ENCODE measurements around the gene BDKRB2. TPM values are rescaled to one million over a fixed set of nuclear protein-coding genes. Genes with fewer than 3 reads are reported as not detected.

The BDKRB2 gene
- total and polyA plus RNA-seq, 3 experiments from 2014 or later, result not detected

DNA sequence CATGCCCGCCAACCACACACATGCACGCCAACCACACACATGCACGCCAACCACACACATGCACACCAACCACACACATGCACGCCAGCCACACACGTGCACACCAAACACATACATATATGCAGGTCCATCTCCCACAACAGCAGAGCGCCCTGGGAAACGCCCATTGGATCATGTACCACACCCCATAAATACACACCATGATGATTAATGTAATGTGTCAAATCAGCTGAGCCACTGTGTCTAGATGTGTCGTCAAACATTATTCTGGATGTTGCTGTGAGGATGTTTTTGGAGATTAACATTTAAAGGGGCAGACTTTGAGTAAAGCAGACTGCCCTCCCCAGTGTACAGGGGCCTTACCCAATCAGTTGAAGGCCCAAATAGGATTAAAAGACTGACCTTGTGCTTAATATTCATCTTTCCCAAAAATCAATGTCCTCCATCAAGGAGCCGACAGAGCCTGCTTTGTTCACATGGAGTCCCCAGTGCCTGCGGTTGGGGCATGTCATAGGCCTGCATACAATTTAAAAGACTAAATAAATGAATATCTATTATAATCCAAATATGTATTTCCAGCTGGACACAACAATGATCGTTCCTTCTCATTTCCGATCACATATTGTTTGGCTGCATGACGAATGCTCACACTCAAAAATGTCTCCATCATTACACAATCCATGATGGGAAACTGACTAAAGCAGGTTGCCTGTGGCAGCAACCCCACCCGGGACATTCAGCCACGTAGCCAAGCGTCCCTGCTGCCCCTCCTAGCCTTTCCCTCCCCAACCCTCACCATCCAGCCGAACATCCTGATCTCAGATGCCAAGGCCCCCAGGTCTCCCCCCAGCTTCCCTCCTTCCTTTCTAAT is 23.2 kb upstream of the BDKRB2 start:
- peaks cover 5% of the 10 kb centered on the region for H3K4me1 ChIP-seq (ENCODE audit: insufficient read depth, low read length)
- CTCF ChIA-PET, result no interaction called here

DNA sequence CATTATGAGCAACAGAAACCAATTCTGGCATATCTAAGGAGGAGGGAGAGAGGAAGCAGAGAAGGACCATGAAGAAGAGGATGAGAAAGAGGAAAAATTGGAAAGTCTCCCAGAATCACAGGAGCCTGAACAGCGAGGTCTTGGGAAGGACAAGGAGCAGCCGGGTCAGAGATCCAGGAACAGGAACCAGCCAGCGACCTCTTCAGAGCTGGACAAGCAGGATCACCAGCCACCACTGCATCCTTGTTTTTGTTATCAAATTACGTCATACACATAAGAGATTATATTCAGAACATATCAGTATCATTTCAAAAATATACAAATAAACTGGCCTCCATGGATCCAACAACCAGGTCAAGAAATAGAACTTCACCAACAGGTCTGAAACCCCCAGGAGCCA is 22.1 kb upstream of the BDKRB2 start:
- H3K36me3 Mint-ChIP-seq, result peaks cover 0 to 2% (median 0%) of the 10 kb centered on the region in 3 donors
- no peak overlapping the region for H3K4me3 Mint-ChIP-seq
- Histone ChIP-seq H3K36me3 (ENCODE audit: insufficient read depth, low read length) (no peaks in the 10 kb centered on the region), H3K27ac (ENCODE audit: low read depth, low read length) (no peak overlapping the region), H3K27me3 (ENCODE audit: insufficient read depth, low read length, poor library complexity, severe bottlenecking) (no peaks in the 10 kb centered on the region), H3K9me3 (ENCODE audit: low read length) (no peaks in the 10 kb centered on the region), H3K4me1 (ENCODE audit: insufficient read depth, low read length) (peaks cover 5% of the 10 kb centered on the region), H3K4me3 (ENCODE audit: low read length) (no peak overlapping the region)
- peaks cover 11 to 29% of the 10 kb centered on the region in 2 donors for H3K27me3 Mint-ChIP-seq
- POLR2A ChIA-PET, result no interaction called here
- no peak overlapping the region for H3K27ac Mint-ChIP-seq
- H3K9me3 Mint-ChIP-seq, result no peaks in the 10 kb centered on the region
- H3K4me1 Mint-ChIP-seq, result no peaks in the 10 kb centered on the region
- CTCF ChIA-PET, result no interaction called here
- DNase-seq, result no peak

More for the DNA sequence above, 23.2 kb upstream of the BDKRB2 start:
- Histone ChIP-seq H3K36me3 (ENCODE audit: insufficient read depth, low read length) (no peaks in the 10 kb centered on the region), H3K27me3 (ENCODE audit: insufficient read depth, low read length, poor library complexity, severe bottlenecking) (no peaks in the 10 kb centered on the region), H3K9me3 (ENCODE audit: low read length) (no peaks in the 10 kb centered on the region), H3K27ac (ENCODE audit: low read depth, low read length) (no peak overlapping the region), H3K4me3 (ENCODE audit: low read length) (no peak overlapping the region)
- Mint-ChIP-seq H3K4me1 (no peaks in the 10 kb centered on the region), H3K4me3 (no peak overlapping the region), H3K27me3 (peaks cover 6 to 27% of the 10 kb centered on the region in 2 donors), H3K9me3 (no peaks in the 10 kb centered on the region), H3K27ac (peak overlapping the region in 1 of 8 donors; percentile 3), H3K36me3 (peaks cover 0 to 2% (median 0%) of the 10 kb centered on the region in 3 donors)
- POLR2A ChIA-PET, result no interaction called here
- DNase-seq, result no peak

DNA sequence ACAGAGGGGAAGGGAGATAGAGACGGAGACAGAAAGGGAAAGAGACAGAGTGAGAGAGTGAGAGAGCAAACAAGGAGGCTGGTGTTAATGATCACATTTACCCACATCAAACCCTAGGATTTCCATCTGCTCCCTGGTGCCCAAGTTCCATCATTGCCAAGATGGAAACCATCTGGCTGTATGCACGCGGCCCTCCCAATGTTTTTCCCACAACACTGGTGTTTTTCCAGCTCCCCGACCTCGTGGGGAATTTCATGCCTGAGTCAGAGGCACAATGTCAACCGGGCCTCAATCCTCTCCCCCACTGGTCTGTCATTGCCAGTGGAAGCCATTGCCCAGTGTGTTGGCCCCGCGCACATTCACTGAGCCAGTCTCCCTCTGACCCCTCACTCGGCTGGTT is 19.9 kb upstream of the BDKRB2 start:
- H3K4me1 ChIP-seq (ENCODE audit: insufficient read depth, low read length), result no peaks in the 10 kb centered on the region
- H3K27ac ChIP-seq (ENCODE audit: low read depth, low read length), result no peak overlapping the region
- H3K4me1 Mint-ChIP-seq, result peaks cover 0 to 4% (median 0%) of the 10 kb centered on the region in 3 donors
- H3K27ac Mint-ChIP-seq, result no peak overlapping the region
- no peaks in the 10 kb centered on the region for H3K27me3 ChIP-seq (ENCODE audit: insufficient read depth, low read length, poor library complexity, severe bottlenecking)
- no peak overlapping the region for H3K4me3 Mint-ChIP-seq
- POLR2A ChIA-PET, result no interaction called here
- no peaks in the 10 kb centered on the region for H3K9me3 ChIP-seq (ENCODE audit: low read length)
- CTCF ChIA-PET, result no interaction called here
- DNase-seq, result no peak
- peaks cover 15 to 44% of the 10 kb centered on the region in 2 donors for H3K27me3 Mint-ChIP-seq
- no peaks in the 10 kb centered on the region for H3K9me3 Mint-ChIP-seq
- no peaks in the 10 kb centered on the region for H3K36me3 ChIP-seq (ENCODE audit: insufficient read depth, low read length)
- peaks cover 0 to 2% (median 0%) of the 10 kb centered on the region in 3 donors for H3K36me3 Mint-ChIP-seq
- no peak overlapping the region for H3K4me3 ChIP-seq (ENCODE audit: low read length)

DNA sequence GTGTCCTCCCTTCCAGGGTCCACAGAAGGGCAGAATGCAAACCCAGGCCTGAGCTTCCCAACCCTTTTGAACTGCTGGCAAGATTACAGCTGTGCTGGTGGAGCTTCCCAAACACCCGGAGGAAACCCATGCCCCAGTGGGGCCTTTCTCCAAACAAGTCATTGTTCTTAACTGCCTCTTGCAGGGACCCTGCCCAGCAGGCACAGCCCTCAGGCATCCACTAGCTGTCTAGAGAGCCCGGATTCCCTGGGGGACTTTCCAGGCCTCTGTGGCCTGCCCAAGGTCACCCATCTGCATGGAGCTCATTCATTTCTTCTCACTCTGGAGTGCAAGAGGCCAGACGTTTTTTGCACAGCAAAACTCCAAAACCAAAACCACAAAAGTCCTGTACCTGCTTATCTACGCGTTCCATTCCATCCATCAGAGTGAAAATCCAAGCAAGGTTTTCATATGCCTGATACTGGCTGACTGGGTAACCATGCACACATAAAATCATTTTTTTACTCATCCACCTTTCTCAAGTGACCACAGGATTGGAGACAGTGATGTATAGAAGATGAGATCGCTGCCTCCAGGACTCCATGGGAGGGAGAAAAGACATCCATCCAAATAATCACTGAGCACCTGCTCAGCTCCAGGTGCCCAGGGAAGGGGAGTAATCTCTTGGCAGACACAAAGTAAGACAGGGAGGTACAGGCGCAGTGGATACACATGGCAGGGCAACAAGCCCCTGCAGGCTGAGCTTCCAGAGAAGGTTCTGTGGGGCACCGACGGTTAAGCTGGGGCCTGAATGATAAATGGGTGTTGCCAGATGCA is 17.2 kb upstream of the BDKRB2 start:
- CTCF ChIA-PET, result no interaction called here
- no peak overlapping the region for H3K27ac ChIP-seq (ENCODE audit: low read depth, low read length)
- H3K36me3 Mint-ChIP-seq, result peaks cover 0 to 2% (median 0%) of the 10 kb centered on the region in 3 donors
- H3K36me3 ChIP-seq (ENCODE audit: insufficient read depth, low read length), result no peaks in the 10 kb centered on the region
- DNase-seq, result no peak
- H3K4me3 ChIP-seq (ENCODE audit: low read length), result no peak overlapping the region
- no peaks in the 10 kb centered on the region for H3K4me1 ChIP-seq (ENCODE audit: insufficient read depth, low read length)
- no peaks in the 10 kb centered on the region for H3K9me3 Mint-ChIP-seq
- POLR2A ChIA-PET, result no interaction called here
- no peaks in the 10 kb centered on the region for H3K9me3 ChIP-seq (ENCODE audit: low read length)
- no peaks in the 10 kb centered on the region for H3K27me3 ChIP-seq (ENCODE audit: insufficient read depth, low read length, poor library complexity, severe bottlenecking)
- peaks cover 17 to 42% of the 10 kb centered on the region in 2 donors for H3K27me3 Mint-ChIP-seq
- peak overlapping the region in 1 of 8 donors; percentile 22 for H3K27ac Mint-ChIP-seq
- H3K4me3 Mint-ChIP-seq, result no peak overlapping the region
- H3K4me1 Mint-ChIP-seq, result peaks cover 0 to 4% (median 0%) of the 10 kb centered on the region in 3 donors

DNA sequence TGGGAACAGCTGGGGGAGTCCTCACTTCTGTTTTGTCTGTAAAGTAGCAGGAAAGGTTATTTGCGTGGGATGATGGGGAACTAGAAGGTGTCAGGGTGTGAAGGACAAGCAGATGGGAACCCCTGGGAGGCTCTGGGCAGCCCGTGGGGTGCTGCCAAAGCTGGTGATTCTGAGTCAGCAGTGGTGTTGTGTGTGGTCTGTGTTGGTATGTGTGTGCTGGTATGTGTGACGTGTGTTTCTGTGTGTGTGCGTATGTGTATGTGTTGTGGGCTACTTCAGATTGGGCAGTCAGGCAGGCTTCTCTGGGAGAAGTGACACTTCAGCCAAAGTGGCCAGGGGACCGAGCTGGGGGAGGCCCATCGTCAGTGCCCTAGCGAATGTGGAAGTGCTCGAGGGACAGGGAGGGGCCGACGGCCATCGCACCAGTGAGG is 15.3 kb upstream of the BDKRB2 start:
- H3K4me3 ChIP-seq (ENCODE audit: low read length), result no peak overlapping the region
- peaks cover 0 to 4% (median 0%) of the 10 kb centered on the region in 3 donors for H3K4me1 Mint-ChIP-seq
- no peaks in the 10 kb centered on the region for H3K4me1 ChIP-seq (ENCODE audit: insufficient read depth, low read length)
- no peaks in the 10 kb centered on the region for H3K9me3 Mint-ChIP-seq
- ChIA-PET POLR2A (no interaction called here), CTCF (no interaction called here)
- H3K27me3 Mint-ChIP-seq, result peaks cover 16 to 42% of the 10 kb centered on the region in 2 donors
- peaks cover 0 to 2% (median 0%) of the 10 kb centered on the region in 3 donors for H3K36me3 Mint-ChIP-seq
- H3K9me3 ChIP-seq (ENCODE audit: low read length), result no peaks in the 10 kb centered on the region
- H3K27me3 ChIP-seq (ENCODE audit: insufficient read depth, low read length, poor library complexity, severe bottlenecking), result no peaks in the 10 kb centered on the region
- no peak overlapping the region for H3K27ac ChIP-seq (ENCODE audit: low read depth, low read length)
- DNase-seq, result no peak
- no peak overlapping the region for H3K4me3 Mint-ChIP-seq
- no peak overlapping the region for H3K27ac Mint-ChIP-seq
- H3K36me3 ChIP-seq (ENCODE audit: insufficient read depth, low read length), result no peaks in the 10 kb centered on the region

DNA sequence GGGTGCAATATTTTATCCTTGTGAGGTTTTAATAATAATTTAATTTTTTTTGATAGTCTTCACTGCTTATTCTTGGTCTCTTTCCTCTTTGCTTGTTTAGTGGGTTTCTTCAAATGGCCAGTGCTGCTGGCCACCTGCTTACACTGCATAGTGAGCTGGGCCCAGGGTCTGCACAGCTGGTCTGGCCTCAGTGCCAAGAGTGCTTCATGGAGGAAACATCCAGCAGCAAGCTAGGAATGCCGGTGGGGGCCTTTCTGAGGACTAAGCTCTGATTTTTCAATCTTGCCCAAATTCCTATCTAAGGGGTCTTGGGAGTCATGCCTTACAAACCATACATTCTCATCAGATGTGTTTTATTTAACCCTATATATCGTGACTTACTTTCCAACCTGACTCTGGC is 13.3 kb upstream of the BDKRB2 start:
- Histone ChIP-seq H3K4me3 (ENCODE audit: low read length) (no peak overlapping the region), H3K27me3 (ENCODE audit: insufficient read depth, low read length, poor library complexity, severe bottlenecking) (no peaks in the 10 kb centered on the region), H3K27ac (ENCODE audit: low read depth, low read length) (no peak overlapping the region), H3K36me3 (ENCODE audit: insufficient read depth, low read length) (no peaks in the 10 kb centered on the region), H3K4me1 (ENCODE audit: insufficient read depth, low read length) (no peaks in the 10 kb centered on the region), H3K9me3 (ENCODE audit: low read length) (no peaks in the 10 kb centered on the region)
- no peak for DNase-seq
- CTCF ChIA-PET, result no interaction called here
- Mint-ChIP-seq H3K4me1 (peaks cover 0 to 4% (median 0%) of the 10 kb centered on the region in 3 donors), H3K9me3 (no peaks in the 10 kb centered on the region), H3K4me3 (no peak overlapping the region), H3K36me3 (no peaks in the 10 kb centered on the region), H3K27me3 (peaks cover 15 to 40% of the 10 kb centered on the region in 2 donors), H3K27ac (no peak overlapping the region)
- POLR2A ChIA-PET, result no interaction called here

DNA sequence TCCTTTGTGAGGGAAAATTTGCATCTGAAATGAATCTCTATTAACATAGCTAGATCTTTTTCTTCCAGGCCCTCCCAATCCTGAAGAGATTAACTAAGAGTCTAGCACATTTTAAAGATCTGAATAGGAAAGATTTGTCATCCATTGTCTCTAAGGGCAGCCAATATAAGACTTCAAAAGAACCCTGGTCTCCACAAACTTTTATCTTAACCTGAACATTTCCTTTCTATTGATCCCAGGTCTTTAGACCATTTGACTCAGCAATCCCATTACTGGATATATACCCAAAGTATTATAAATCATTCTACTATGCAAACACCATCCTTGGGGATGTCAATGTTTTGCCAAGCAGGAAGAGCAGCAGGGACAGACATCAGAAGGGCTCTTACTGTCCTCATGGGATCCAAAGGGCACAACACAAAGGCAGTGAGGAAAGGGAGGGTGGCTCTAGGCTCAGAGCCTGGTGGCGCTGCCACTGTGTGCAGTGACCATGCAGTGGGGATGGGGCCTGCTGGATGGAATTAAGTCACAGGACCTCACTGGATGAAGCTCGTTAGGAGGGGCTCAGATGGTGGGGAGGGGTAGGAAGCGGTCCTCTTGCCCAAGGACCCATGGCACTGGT is 12.7 kb upstream of the BDKRB2 start:
- no peaks in the 10 kb centered on the region for H3K9me3 Mint-ChIP-seq
- peaks cover 10 to 42% of the 10 kb centered on the region in 2 donors for H3K27me3 Mint-ChIP-seq
- CTCF ChIA-PET, result no interaction called here
- no peaks in the 10 kb centered on the region for H3K27me3 ChIP-seq (ENCODE audit: insufficient read depth, low read length, poor library complexity, severe bottlenecking)
- H3K4me3 Mint-ChIP-seq, result no peak overlapping the region
- no peak overlapping the region for H3K4me3 ChIP-seq (ENCODE audit: low read length)
- no peak for DNase-seq
- H3K27ac ChIP-seq (ENCODE audit: low read depth, low read length), result no peak overlapping the region
- H3K4me1 Mint-ChIP-seq, result peaks cover 0 to 4% (median 0%) of the 10 kb centered on the region in 3 donors
- POLR2A ChIA-PET, result no interaction called here
- H3K36me3 ChIP-seq (ENCODE audit: insufficient read depth, low read length), result no peaks in the 10 kb centered on the region
- no peaks in the 10 kb centered on the region for H3K36me3 Mint-ChIP-seq
- no peaks in the 10 kb centered on the region for H3K4me1 ChIP-seq (ENCODE audit: insufficient read depth, low read length)
- peak overlapping the region in 1 of 8 donors; percentile 7 for H3K27ac Mint-ChIP-seq
- H3K9me3 ChIP-seq (ENCODE audit: low read length), result no peaks in the 10 kb centered on the region

Measured in CD8-positive, alpha-beta memory T cell (primary cell).